SK-N-SH (cell line): Measurements from ENCODE around the gene HP. TPM values are rescaled to one million over a fixed set of nuclear protein-coding genes. Genes with fewer than 3 reads are reported as not detected.

Experiments used
- CTCF ChIA-PET: fragments of 300-600, 350-600 bp; formaldehyde crosslinking; extraction: SDS; loops from one replicate; lab custom pipeline; 2021; lab: Yijun Ruan, JAX
- POLR2A ChIA-PET: fragments of 350-600 bp; sonication (Branson Sonifier 250); formaldehyde crosslinking; extraction: SDS; loops from one replicate; lab custom pipeline; 2020; ENCODE audit warnings: antibody characterized with exemption, inconsistent platforms; lab: Yijun Ruan, JAX
- DNase-seq: peaks from one replicate; pipeline ENCODE4 v3.0.0; 2012
- H2AFZ ChIP-seq: fragments of 200-600 bp; sonication (generic); 2 replicates; pipeline ENCODE4 v1.8.1; 2016; ENCODE audit warnings: antibody characterized with exemption, mild to moderate bottlenecking, low read depth
- H3F3A ChIP-seq: fragments of 200-600 bp; sonication (generic); replicated peaks from 2 replicates; pipeline ENCODE3; 2016; ENCODE audit warnings: antibody characterized with exemption, mild to moderate bottlenecking; ENCODE audit not compliant: insufficient read depth
- H3K27ac ChIP-seq, 2 experiments: fragments of 200-500 bp in 1 of 2; fragments of 200-600 bp in 1 of 2; sonication (Bioruptor generic) in 1 of 2; sonication (generic), shearing (Covaris generic) in 1 of 2; 2 replicates each; pipeline versions ENCODE4 v1.5.1 to v1.6.1; 2014 to 2016; ENCODE audit warnings: low read depth in 2 of 2, inconsistent platforms in 1 of 2, low read length in 1 of 2, mild to moderate bottlenecking in 1 of 2, mixed read lengths in 1 of 2
- H3K27me3 ChIP-seq: fragments of 200-600 bp; sonication (generic), shearing (Covaris generic); 2 replicates; pipeline ENCODE4 v1.6.1; 2016; ENCODE audit warnings: mixed run types; ENCODE audit not compliant: insufficient read depth
- H3K36me3 ChIP-seq, 2 experiments: fragments of 200-500 bp in 1 of 2; fragments of 200-600 bp in 1 of 2; sonication (Bioruptor generic) in 1 of 2; sonication (generic) in 1 of 2; replicated peaks in 1 of 2; 2 replicates each; pipeline versions ENCODE3 to v1.5.1; 2014 to 2016; ENCODE audit warnings: low read length in 1 of 2, mild to moderate bottlenecking in 1 of 2; ENCODE audit not compliant: insufficient read depth in 2 of 2, control insufficient read depth in 1 of 2
- H3K4me1 ChIP-seq, 2 experiments: fragments of 200-500 bp in 1 of 2; fragments of 200-600 bp in 1 of 2; sonication (Bioruptor generic) in 1 of 2; sonication (generic), shearing (Covaris generic) in 1 of 2; 2 replicates each; pipeline versions ENCODE4 v1.5.1 to v1.6.1; 2014 to 2016; ENCODE audit warnings: low read depth in 1 of 2, low read length in 1 of 2, mixed run types in 1 of 2; ENCODE audit not compliant: insufficient read depth in 2 of 2, control insufficient read depth in 1 of 2
- H3K4me2 ChIP-seq: fragments of 200-600 bp; sonication (generic), shearing (Covaris generic); 2 replicates; pipeline ENCODE4 v1.6.1; 2017; ENCODE audit warnings: mixed run types
- H3K4me3 ChIP-seq, 2 experiments: fragments of 200-500 bp in 1 of 2; fragments of 200-600 bp in 1 of 2; sonication (Bioruptor generic) in 1 of 2; sonication (generic), shearing (Covaris generic) in 1 of 2; 2 replicates each; pipeline versions ENCODE4 v1.5.1 to v1.8.1; 2014 to 2016; ENCODE audit warnings: low read depth in 2 of 2, inconsistent platforms in 1 of 2, low read length in 1 of 2, mild to moderate bottlenecking in 1 of 2, mixed read lengths in 1 of 2, moderate library complexity in 1 of 2
- H3K79me2 ChIP-seq: fragments of 200-600 bp; sonication (generic); 2 replicates; pipeline ENCODE4 v1.8.1; 2017; ENCODE audit warnings: mild to moderate bottlenecking; ENCODE audit not compliant: insufficient read depth
- H3K9ac ChIP-seq: fragments of 200-600 bp; sonication (generic); 2 replicates; pipeline ENCODE4 v1.6.1; 2017; ENCODE audit warnings: mixed run types
- H3K9me2 ChIP-seq: fragments of 200-600 bp; sonication (generic); 2 replicates; pipeline ENCODE4 v1.6.1; 2017; ENCODE audit warnings: mixed run types
- H3K9me3 ChIP-seq: fragments of 200-600 bp; sonication (generic); 2 replicates; pipeline ENCODE4 v1.6.1; 2017; ENCODE audit warnings: mixed run types, mild to moderate bottlenecking, moderate library complexity
- H4K20me1 ChIP-seq: fragments of 200-600 bp; sonication (generic); 2 replicates; pipeline ENCODE4 v1.6.1; 2017; ENCODE audit warnings: mild to moderate bottlenecking, mixed run types; ENCODE audit not compliant: insufficient read depth
- ELF1 ChIP-seq: IDR thresholded peaks from 2 replicates; pipeline ENCODE4 v1.4.0; 2012
- EP300 ChIP-seq, 2 experiments: IDR thresholded peaks; 2 replicates each; pipeline versions ENCODE4 v1.4.0 to v1.6.1; 2012; ENCODE audit warnings: borderline replicate concordance in 1 of 2, low read depth in 1 of 2, low read length in 1 of 2
- FOXJ3 ChIP-seq: sonication (generic); formaldehyde crosslinking; IDR thresholded peaks from 2 replicates; pipeline ENCODE4 v1.5.1; 2020; ENCODE audit warnings: mild to moderate bottlenecking, missing genetic modification reagents
- FOXM1 ChIP-seq: IDR thresholded peaks from 2 replicates; pipeline ENCODE4 v1.4.0; 2012; ENCODE audit warnings: low read depth, mild to moderate bottlenecking
- GABPA ChIP-seq: IDR thresholded peaks from 2 replicates; pipeline ENCODE4 v1.4.0; 2012; ENCODE audit warnings: low read depth, mild to moderate bottlenecking
- GATA2 ChIP-seq: sonication (generic); formaldehyde crosslinking; IDR thresholded peaks from 2 replicates; pipeline ENCODE4 v1.5.0; 2020; ENCODE audit warnings: mild to moderate bottlenecking, missing genetic modification reagents
- IRF3 ChIP-seq: fragments of 150-350 bp; IDR thresholded peaks from 2 replicates; pipeline ENCODE4 v1.6.1; 2016; ENCODE audit warnings: mild to moderate bottlenecking, low read depth, low read length
- JUND ChIP-seq: IDR thresholded peaks from 2 replicates; pipeline ENCODE4 v1.4.0; 2012
- MXI1 ChIP-seq: IDR thresholded peaks from 2 replicates; pipeline ENCODE4 v1.6.1; 2012; ENCODE audit warnings: mild to moderate bottlenecking, low read depth, low read length, improper control_type of control experiment
- NFIC ChIP-seq: IDR thresholded peaks from 2 replicates; pipeline ENCODE4 v1.4.0; 2012; ENCODE audit warnings: borderline replicate concordance
- NRF1 ChIP-seq: IDR thresholded peaks from 2 replicates; pipeline ENCODE4 v1.6.1; 2012; ENCODE audit warnings: low read depth, mild to moderate bottlenecking, low read length
- POLR2AphosphoS5 ChIP-seq: IDR thresholded peaks from 2 replicates; pipeline ENCODE4 v1.6.1; 2012; ENCODE audit warnings: low read depth, low read length
- RCOR1 ChIP-seq: fragments of 150-350 bp; IDR thresholded peaks from 2 replicates; pipeline ENCODE4 v1.6.1; 2017; ENCODE audit warnings: antibody characterized with exemption, low read length
- RFX5 ChIP-seq: IDR thresholded peaks from 2 replicates; pipeline ENCODE4 v1.6.1; 2012; ENCODE audit warnings: mild to moderate bottlenecking, improper control_type of control experiment, low read length
- TEAD4 ChIP-seq: IDR thresholded peaks from 2 replicates; pipeline ENCODE4 v1.4.0; 2012; ENCODE audit warnings: mild to moderate bottlenecking, borderline replicate concordance; ENCODE audit not compliant: insufficient read depth
- WGBS: methylation state at CpG from one replicate; pipeline ENCODE4 v1.1.6; 2017; ENCODE audit warnings: low lambda C conversion rate; 5-methylcytosine and 5-hydroxymethylcytosine counted together
- polyA plus RNA-seq, 3 experiments: library from polyadenylated mRNA; depleted of rRNA; stranded (reverse); fragments of >200 nt; gene quantifications; 2 replicates each; pipeline ENCODE4 v1.2.3, GENCODE V29; 2012
- TF ChIP-seq, protein P1 (sequence below): IDR thresholded peaks from 2 replicates; pipeline ENCODE4; 2012
- TF ChIP-seq, protein P2 (sequence below): IDR thresholded peaks from 2 replicates; pipeline ENCODE4 v1.4.0; 2012; ENCODE audit warnings: low read depth
- TF ChIP-seq, protein P3 (sequence below): fragments of 200-600 bp; sonication (generic); IDR thresholded peaks from 2 replicates; pipeline ENCODE4 v1.6.1; 2017; ENCODE audit warnings: antibody characterized with exemption, mild to moderate bottlenecking, moderate library complexity
- TF ChIP-seq, protein P4 (sequence below): IDR thresholded peaks from 2 replicates; pipeline ENCODE4 v1.4.0; 2012; ENCODE audit warnings: low read depth, borderline replicate concordance

HP gene
- polyA plus RNA-seq, 1 of the 3 experiments (the other 2 are of a cell fraction) = not detected

GRCh38 chr16:72109300-72109699, 55.0 kb downstream of the HP start:
- H2AFZ ChIP-seq = no peak overlapping the region
- no peaks in the 10 kb centered on the region for H3F3A ChIP-seq
- TF ChIP-seq ELF1 = no peak
- no peak for TF ChIP-seq IRF3
- TF ChIP-seq RCOR1 = no peak
- TF ChIP-seq JUND = no peak
- no peak for TF ChIP-seq MXI1
- TF ChIP-seq, protein P1, sequence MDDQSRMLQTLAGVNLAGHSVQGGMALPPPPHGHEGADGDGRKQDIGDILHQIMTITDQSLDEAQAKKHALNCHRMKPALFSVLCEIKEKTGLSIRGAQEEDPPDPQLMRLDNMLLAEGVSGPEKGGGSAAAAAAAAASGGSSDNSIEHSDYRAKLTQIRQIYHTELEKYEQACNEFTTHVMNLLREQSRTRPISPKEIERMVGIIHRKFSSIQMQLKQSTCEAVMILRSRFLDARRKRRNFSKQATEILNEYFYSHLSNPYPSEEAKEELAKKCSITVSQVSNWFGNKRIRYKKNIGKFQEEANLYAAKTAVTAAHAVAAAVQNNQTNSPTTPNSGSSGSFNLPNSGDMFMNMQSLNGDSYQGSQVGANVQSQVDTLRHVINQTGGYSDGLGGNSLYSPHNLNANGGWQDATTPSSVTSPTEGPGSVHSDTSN = no peak
- TF ChIP-seq POLR2AphosphoS5 = no peak
- TF ChIP-seq FOXJ3 (CRISPR knock-in tag) = no peak
- TF ChIP-seq TEAD4 = no peak
- TF ChIP-seq NRF1 = no peak
- no peak for TF ChIP-seq FOXM1
- TF ChIP-seq GATA2 (CRISPR knock-in tag) = no peak
- no peak for TF ChIP-seq GABPA
- no peak for TF ChIP-seq NFIC
- TF ChIP-seq RFX5 = no peak
- TF ChIP-seq EP300 (IDR thresholded peaks at IDR 0.05; ENCODE audit: borderline replicate concordance in 1 of 2, low read depth in 1 of 2, low read length in 1 of 2) = no peak
- TF ChIP-seq, protein P2, sequence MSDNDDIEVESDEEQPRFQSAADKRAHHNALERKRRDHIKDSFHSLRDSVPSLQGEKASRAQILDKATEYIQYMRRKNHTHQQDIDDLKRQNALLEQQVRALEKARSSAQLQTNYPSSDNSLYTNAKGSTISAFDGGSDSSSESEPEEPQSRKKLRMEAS = no peak
- TF ChIP-seq, protein P3, sequence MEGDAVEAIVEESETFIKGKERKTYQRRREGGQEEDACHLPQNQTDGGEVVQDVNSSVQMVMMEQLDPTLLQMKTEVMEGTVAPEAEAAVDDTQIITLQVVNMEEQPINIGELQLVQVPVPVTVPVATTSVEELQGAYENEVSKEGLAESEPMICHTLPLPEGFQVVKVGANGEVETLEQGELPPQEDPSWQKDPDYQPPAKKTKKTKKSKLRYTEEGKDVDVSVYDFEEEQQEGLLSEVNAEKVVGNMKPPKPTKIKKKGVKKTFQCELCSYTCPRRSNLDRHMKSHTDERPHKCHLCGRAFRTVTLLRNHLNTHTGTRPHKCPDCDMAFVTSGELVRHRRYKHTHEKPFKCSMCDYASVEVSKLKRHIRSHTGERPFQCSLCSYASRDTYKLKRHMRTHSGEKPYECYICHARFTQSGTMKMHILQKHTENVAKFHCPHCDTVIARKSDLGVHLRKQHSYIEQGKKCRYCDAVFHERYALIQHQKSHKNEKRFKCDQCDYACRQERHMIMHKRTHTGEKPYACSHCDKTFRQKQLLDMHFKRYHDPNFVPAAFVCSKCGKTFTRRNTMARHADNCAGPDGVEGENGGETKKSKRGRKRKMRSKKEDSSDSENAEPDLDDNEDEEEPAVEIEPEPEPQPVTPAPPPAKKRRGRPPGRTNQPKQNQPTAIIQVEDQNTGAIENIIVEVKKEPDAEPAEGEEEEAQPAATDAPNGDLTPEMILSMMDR = no peak
- TF ChIP-seq, protein P4, sequence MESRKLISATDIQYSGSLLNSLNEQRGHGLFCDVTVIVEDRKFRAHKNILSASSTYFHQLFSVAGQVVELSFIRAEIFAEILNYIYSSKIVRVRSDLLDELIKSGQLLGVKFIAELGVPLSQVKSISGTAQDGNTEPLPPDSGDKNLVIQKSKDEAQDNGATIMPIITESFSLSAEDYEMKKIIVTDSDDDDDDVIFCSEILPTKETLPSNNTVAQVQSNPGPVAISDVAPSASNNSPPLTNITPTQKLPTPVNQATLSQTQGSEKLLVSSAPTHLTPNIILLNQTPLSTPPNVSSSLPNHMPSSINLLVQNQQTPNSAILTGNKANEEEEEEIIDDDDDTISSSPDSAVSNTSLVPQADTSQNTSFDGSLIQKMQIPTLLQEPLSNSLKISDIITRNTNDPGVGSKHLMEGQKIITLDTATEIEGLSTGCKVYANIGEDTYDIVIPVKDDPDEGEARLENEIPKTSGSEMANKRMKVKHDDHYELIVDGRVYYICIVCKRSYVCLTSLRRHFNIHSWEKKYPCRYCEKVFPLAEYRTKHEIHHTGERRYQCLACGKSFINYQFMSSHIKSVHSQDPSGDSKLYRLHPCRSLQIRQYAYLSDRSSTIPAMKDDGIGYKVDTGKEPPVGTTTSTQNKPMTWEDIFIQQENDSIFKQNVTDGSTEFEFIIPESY = no peak
- CTCF ChIA-PET = interaction anchor here (1.3 kb wide), 1 partner anchor 10 kb away, joined by 3 read pairs; no protein-coding TSS in a partner anchor
- H3K4me2 ChIP-seq = no peak overlapping the region
- no peaks in the 10 kb centered on the region for H4K20me1 ChIP-seq
- no peaks in the 10 kb centered on the region for H3K27me3 ChIP-seq
- H3K79me2 ChIP-seq = no peaks in the 10 kb centered on the region
- H3K9ac ChIP-seq = no peak overlapping the region
- H3K9me2 ChIP-seq = no peaks in the 10 kb centered on the region
- POLR2A ChIA-PET = no interaction called here
- 90% methylated on average over 10 of the region's 12 CpGs for WGBS
- H3K4me3 ChIP-seq = no peak overlapping the region
- H3K36me3 ChIP-seq = peaks cover 24 to 85% of the 10 kb centered on the region in 2 experiments
- no peak overlapping the region for H3K27ac ChIP-seq
- DNase-seq = no peak
- no peaks in the 10 kb centered on the region for H3K9me3 ChIP-seq
- no peaks in the 10 kb centered on the region for H3K4me1 ChIP-seq
